ENCODE measurements around the gene RAD51B. TPM values are rescaled to one million over a fixed set of nuclear protein-coding genes. Genes with fewer than 3 reads are reported as not detected.

RAD51B gene
- total RNA-seq, 1 donor from 2014 or later = 16.7 TPM

GRCh38 chr14:68418174-68419118 is 598.9 kb downstream of the RAD51B start:
- H3K27ac Mint-ChIP-seq (ENCODE audit: unreplicated experiment) = no peak overlapping the region
- H3K27me3 Mint-ChIP-seq (ENCODE audit: low read depth) = no peaks in the 10 kb centered on the region
- peaks cover 48% of the 10 kb centered on the region for H3K4me1 Mint-ChIP-seq
- H3K9me3 Mint-ChIP-seq = peaks cover 3% of the 10 kb centered on the region
- no peak overlapping the region for H3K4me3 Mint-ChIP-seq
- H3K36me3 Mint-ChIP-seq (ENCODE audit: low read depth) = peaks cover 6% of the 10 kb centered on the region
- no peak for DNase-seq (ENCODE audit: low read depth, low spot score)
- no peak for TF ChIP-seq CTCF (conservative IDR thresholded peaks at IDR 0.05)

GRCh38 chr14:68420350-68420749 is 600.8 kb downstream of the RAD51B start:
- Mint-ChIP-seq H3K27me3 (ENCODE audit: low read depth) (no peaks in the 10 kb centered on the region), H3K4me3 (no peak overlapping the region), H3K27ac (ENCODE audit: unreplicated experiment) (no peak overlapping the region), H3K4me1 (peaks cover 35% of the 10 kb centered on the region), H3K9me3 (peaks cover 3% of the 10 kb centered on the region), H3K36me3 (ENCODE audit: low read depth) (peaks cover 6% of the 10 kb centered on the region)
- no peak for TF ChIP-seq CTCF (conservative IDR thresholded peaks at IDR 0.05)
- DNase-seq (ENCODE audit: low read depth, low spot score) = no peak

GRCh38 chr14:68421116-68421515 is 601.5 kb downstream of the RAD51B start:
- H3K4me1 Mint-ChIP-seq = peaks cover 32% of the 10 kb centered on the region
- H3K36me3 Mint-ChIP-seq (ENCODE audit: low read depth) = peaks cover 6% of the 10 kb centered on the region
- H3K27ac Mint-ChIP-seq (ENCODE audit: unreplicated experiment) = no peak overlapping the region
- peaks cover 3% of the 10 kb centered on the region for H3K9me3 Mint-ChIP-seq
- DNase-seq (ENCODE audit: low read depth, low spot score) = no peak
- no peaks in the 10 kb centered on the region for H3K27me3 Mint-ChIP-seq (ENCODE audit: low read depth)
- TF ChIP-seq CTCF (conservative IDR thresholded peaks at IDR 0.05) = no peak
- H3K4me3 Mint-ChIP-seq = no peak overlapping the region

GRCh38 chr14:68423686-68424085 is 604.1 kb downstream of the RAD51B start:
- H3K36me3 Mint-ChIP-seq (ENCODE audit: low read depth) = peaks cover 12% of the 10 kb centered on the region
- peaks cover 28% of the 10 kb centered on the region for H3K4me1 Mint-ChIP-seq
- TF ChIP-seq CTCF (conservative IDR thresholded peaks at IDR 0.05) = no peak
- DNase-seq (ENCODE audit: low read depth, low spot score) = no peak
- H3K4me3 Mint-ChIP-seq = no peak overlapping the region
- H3K27me3 Mint-ChIP-seq (ENCODE audit: low read depth) = no peaks in the 10 kb centered on the region
- H3K9me3 Mint-ChIP-seq = peaks cover 7% of the 10 kb centered on the region
- H3K27ac Mint-ChIP-seq (ENCODE audit: unreplicated experiment) = no peak overlapping the region

- Mint-ChIP-seq H3K27me3 (ENCODE audit: low read depth) (no peaks in the 10 kb centered on the region), H3K4me1 (peaks cover 21% of the 10 kb centered on the region), H3K36me3 (ENCODE audit: low read depth) (peaks cover 13% of the 10 kb centered on the region), H3K4me3 (no peak overlapping the region), H3K9me3 (peaks cover 6% of the 10 kb centered on the region), H3K27ac (ENCODE audit: unreplicated experiment) (no peak overlapping the region)
- no peak for TF ChIP-seq CTCF (conservative IDR thresholded peaks at IDR 0.05)
- no peak for DNase-seq (ENCODE audit: low read depth, low spot score)
Measured at GRCh38 chr14:68424443-68425172, 605.0 kb downstream of the RAD51B start.
